ENCODE data around the gene UQCRHL.

UQCRHL gene

GRCh38 chr1:15797614-15798390 lies 9.6 kb downstream of the UQCRHL start:
- peak; percentile 37 for DNase-seq (ENCODE audit: low read depth)

- no peak for DNase-seq (ENCODE audit: low read depth)
These were observed 11.4 kb downstream of the UQCRHL start for GRCh38 chr1:15796086-15796462.

- peak; percentile 88 for DNase-seq (ENCODE audit: low read depth)
These were observed 18.7 kb downstream of the UQCRHL start for GRCh38 chr1:15788624-15789301.

- DNase-seq (ENCODE audit: low read depth) = no peak
These were observed 20.9 kb downstream of the UQCRHL start for GRCh38 chr1:15786581-15786980.

- no peak for DNase-seq (ENCODE audit: low read depth)
These were observed 21.8 kb downstream of the UQCRHL start for GRCh38 chr1:15785683-15786082.

- no peak for DNase-seq (ENCODE audit: low read depth)
These were observed 29.3 kb downstream of the UQCRHL start for GRCh38 chr1:15777909-15778707.

- DNase-seq (ENCODE audit: low read depth) = no peak
These were observed 31.7 kb downstream of the UQCRHL start for GRCh38 chr1:15775706-15776105.

- no peak for DNase-seq (ENCODE audit: low read depth)
These were observed 35.5 kb downstream of the UQCRHL start for GRCh38 chr1:15771836-15772515.

GRCh38 chr1:15770313-15770962 lies 37.0 kb downstream of the UQCRHL start:
- no peak for DNase-seq (ENCODE audit: low read depth)

GRCh38 chr1:15768388-15768787 lies 39.1 kb downstream of the UQCRHL start:
- no peak for DNase-seq (ENCODE audit: low read depth)

- no peak for DNase-seq (ENCODE audit: low read depth)
These were observed 39.5 kb downstream of the UQCRHL start for GRCh38 chr1:15767941-15768340.

GRCh38 chr1:15765495-15766194 lies 41.8 kb downstream of the UQCRHL start:
- DNase-seq (ENCODE audit: low read depth) = peak; percentile 55

GRCh38 chr1:15764890-15765289 lies 42.6 kb downstream of the UQCRHL start:
- no peak for DNase-seq (ENCODE audit: low read depth)

- DNase-seq (ENCODE audit: low read depth) = no peak
These were observed 43.1 kb downstream of the UQCRHL start for GRCh38 chr1:15764269-15764764.

GRCh38 chr1:15762546-15762945 lies 44.9 kb downstream of the UQCRHL start:
- DNase-seq (ENCODE audit: low read depth) = no peak

- no peak for DNase-seq (ENCODE audit: low read depth)
These were observed 45.9 kb downstream of the UQCRHL start for GRCh38 chr1:15761366-15762128.

- DNase-seq (ENCODE audit: low read depth) = peak; percentile 41
These were observed 46.8 kb downstream of the UQCRHL start for GRCh38 chr1:15760520-15761211.

- DNase-seq (ENCODE audit: low read depth) = no peak
These were observed 48.3 kb downstream of the UQCRHL start for GRCh38 chr1:15758953-15759661.
